ENCODE measurements around the gene TMEM42.
"Not testable (repeated sequence)": the region's sequence is repeated elsewhere in the genome, so short reads cannot be mapped to it uniquely, and the experiment has no call there.

TMEM42 gene

GRCh38 chr3:44861412-44862225, at the start of gene TMEM42:
Gene TMEM42 (plus strand): TSS chr3:44861912. CDS start chr3:44861925, 13 bp downstream.
- DNase-seq = peak; percentile 90

DNA sequence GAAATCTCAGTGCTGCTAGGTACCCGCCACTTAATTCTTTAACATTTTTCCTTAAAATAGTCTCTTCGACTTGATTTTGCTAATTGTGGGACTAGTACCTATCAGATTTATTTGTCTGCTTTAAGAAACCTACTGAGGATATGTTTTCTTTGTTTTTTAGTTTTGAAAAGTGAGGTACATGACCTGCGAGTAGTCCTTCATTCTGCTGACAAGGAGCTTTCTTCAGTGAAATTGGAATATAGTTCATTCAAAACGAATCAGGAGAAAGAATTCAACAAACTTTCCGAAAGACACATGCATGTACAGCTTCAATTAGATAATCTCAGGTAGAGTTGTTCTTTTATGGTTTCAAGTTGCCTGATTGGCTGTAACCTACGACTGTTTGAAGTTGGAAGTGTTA, 47.0 kb upstream of the TMEM42 start:
- DNase-seq = no peak

DNA sequence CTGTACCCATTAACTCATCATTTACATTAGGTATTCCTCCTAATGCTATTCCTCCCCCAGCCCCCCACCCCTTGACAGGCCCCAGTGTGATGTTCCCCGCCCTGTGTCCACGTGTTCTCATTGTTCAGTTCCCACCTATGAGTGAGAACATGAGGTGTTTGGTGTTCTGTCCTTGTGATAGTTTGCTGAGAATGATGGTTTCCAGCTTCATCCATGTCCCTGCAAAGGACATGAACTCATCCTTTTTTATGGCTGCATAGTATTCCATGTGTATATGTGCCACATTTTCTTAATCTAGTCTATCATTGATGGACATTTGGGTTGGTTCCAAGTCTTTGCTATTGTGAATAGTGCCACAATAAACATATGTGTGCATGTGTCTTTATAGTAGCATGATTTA, 45.4 kb upstream of the TMEM42 start:
- not testable (repeated sequence) for DNase-seq

GRCh38 chr3:44821206-44821605, 40.5 kb upstream of the TMEM42 start:
- DNase-seq = not testable (repeated sequence)

DNA sequence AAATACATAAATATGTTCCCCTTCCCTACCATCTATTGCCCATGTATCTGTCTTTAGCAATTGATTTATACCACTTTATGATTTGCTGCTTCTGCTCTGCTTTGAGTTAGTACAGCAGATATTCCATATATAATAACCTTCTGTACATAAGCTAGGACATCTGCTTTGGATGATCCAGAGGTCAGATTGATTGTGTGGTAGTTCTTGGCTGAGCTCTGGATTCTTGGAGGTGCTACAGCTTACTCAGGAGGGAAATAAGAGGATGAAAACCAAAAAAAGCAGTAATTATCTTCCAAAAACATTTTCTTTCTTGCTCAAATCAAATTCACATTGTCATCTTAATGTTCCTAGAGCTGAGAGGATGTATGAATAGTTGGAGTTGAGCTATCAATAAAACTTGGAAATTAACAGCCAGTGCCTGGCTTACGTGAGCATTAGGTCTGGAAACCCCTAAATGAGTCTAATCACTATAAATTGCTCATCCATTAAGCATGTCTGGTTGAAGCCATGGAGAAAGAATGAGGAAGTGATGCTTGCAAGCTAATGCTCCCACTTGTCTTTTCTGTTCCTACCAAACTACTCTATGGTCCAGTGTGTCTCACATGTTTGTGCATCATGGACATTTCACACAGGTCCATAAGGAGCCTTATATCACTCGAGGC, 36.3 kb upstream of the TMEM42 start:
- DNase-seq = no peak

GRCh38 chr3:44827196-44827595, 34.5 kb upstream of the TMEM42 start:
- DNase-seq = no peak

DNA sequence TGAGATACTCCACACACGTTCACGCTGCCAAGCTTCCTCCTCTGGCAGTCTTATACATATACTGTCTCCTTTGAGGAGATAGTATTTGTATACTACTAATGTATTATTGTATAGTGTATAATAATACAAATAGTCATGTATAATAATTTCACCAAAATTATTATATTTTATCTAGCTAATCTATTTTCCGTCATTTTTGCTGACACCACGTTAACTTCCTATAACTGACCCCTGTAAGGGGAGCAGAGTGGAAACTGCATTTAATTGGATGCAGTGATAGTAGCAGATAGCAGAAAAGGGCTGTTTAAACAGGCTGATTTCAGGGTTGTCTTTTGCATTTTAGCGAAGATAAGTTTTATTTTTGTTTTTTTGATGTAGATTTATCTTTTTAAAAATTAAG, 30.5 kb upstream of the TMEM42 start:
- no peak for DNase-seq

DNA sequence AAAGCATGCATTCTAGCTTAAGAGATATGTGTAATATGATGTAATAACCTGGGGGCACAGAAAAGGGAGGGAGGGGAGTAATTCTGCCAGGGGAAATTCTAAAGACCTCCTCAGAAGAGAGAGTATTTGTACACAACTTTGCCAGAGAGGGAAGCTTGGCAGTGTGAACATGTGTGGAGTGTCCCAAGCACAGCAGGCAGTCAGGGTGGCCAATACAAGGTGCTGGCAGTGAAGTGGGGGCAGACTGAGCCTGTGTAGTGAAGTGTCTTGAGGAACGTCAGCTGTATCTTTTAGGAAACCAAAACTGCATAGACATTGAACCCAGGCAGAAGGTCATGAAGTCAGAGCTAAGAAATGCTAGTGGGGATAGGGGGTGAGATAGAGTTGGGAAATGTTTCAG, 29.7 kb upstream of the TMEM42 start:
- no peak for DNase-seq

GRCh38 chr3:44832965-44833364, 28.7 kb upstream of the TMEM42 start:
- no peak for DNase-seq

- no peak for DNase-seq
These were observed 28.3 kb upstream of the TMEM42 start for GRCh38 chr3:44833394-44833793.

GRCh38 chr3:44835684-44836083, 26.0 kb upstream of the TMEM42 start:
- no peak for DNase-seq

DNA sequence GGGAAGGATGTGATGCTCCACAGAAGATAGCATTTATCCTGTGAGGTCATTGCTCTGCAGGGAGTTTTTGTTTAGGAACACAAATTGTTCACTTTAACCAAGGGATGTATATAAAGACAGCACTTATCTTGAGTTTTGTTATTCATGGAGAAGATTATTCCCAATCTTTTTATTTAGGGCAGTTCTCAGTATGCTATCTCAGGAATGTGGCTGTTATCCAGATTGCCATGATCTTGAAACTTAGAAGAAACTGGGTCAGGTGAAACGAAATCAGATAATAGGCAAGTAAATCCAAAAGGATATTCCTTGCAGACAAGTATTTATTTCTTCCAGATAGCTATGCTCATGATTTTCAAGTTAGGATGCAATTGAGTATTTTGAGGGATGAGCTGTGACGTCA, 19.3 kb upstream of the TMEM42 start:
- no peak for DNase-seq

GRCh38 chr3:44845528-44846520, 15.9 kb upstream of the TMEM42 start:
- no peak for DNase-seq

- no peak for DNase-seq
These were observed 13.1 kb upstream of the TMEM42 start for GRCh38 chr3:44848634-44849033.

GRCh38 chr3:44856663-44857062, 5.0 kb upstream of the TMEM42 start:
- DNase-seq = not testable (repeated sequence)

DNA sequence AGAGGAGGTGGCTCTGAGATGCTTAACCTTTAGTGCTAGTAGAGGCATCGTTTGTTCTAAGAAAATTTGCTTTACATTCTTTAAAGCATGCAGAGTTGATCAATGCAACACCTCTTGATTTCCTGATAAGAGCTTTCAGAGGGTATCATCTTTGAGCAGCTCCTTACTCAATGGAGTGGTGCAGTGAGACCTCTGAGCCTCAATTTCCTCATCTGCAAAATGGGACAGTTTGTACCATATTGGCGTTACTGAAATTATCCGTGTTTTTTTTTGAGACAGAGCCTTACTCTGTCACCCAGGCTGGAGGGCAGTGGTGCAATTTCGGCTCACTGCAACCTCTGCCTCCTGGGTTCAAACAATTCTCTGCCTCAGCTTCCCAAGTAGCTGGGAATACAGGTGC, 1.6 kb upstream of the TMEM42 start:
- DNase-seq = no peak

DNA sequence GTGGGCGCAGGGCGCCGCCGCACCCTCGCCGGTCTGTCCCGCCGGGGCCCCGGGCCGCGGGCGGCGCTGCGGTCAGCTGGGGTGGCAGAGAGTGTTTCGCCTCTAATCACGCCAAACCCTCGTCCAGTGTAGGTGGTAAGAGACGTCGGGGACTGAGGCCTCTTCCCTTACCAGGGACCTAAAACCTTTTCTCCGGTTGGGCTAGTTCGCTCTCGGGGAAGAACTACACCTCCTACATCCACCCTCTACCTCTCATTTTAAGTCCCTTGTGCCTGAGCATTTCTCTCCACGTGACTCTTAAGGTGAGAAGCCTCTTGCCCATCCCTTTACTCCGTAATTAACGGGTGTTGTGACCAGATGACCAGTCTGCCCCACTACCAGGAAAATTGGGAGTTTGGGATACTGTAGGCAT, 520 bp downstream of the TMEM42 start:
- DNase-seq = peak; percentile 14

DNA sequence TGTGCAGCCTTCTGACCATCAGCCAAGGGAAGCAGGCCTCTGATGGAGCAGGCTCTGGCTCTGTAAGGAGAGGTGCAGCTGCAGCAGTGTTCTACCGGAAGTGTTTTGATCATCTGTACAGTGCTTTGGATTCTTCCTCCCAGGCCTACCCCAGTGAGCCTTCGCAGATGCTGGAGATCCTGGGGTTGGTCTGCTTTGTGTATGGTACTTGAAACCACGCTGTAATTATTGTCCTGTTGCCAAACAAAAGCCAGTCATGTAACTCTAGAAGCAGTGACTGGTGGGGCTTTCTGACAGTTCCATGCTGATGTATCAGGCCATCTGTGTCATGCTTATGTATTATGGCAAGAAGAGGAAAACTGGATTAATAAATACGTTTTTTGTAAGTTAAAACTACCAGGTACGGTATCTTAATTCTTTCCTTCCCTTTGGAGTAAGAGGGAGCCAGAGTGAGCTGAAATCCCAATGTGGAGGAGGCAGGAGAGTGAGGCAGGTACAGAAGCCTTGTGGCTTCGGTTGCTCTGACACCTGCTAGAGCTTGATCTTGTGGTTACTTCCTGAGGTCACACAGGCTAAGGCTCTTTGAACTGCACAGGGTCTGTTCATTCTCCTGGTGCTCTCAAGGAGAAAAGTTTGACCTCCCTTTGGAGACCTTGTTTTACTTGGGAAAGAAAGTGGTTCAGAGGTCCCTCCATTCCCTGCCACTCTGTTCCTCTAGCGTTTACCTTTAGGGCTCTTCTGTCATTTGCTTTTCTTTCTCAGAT, 3.7 kb downstream of the TMEM42 start:
- DNase-seq = no peak

DNA sequence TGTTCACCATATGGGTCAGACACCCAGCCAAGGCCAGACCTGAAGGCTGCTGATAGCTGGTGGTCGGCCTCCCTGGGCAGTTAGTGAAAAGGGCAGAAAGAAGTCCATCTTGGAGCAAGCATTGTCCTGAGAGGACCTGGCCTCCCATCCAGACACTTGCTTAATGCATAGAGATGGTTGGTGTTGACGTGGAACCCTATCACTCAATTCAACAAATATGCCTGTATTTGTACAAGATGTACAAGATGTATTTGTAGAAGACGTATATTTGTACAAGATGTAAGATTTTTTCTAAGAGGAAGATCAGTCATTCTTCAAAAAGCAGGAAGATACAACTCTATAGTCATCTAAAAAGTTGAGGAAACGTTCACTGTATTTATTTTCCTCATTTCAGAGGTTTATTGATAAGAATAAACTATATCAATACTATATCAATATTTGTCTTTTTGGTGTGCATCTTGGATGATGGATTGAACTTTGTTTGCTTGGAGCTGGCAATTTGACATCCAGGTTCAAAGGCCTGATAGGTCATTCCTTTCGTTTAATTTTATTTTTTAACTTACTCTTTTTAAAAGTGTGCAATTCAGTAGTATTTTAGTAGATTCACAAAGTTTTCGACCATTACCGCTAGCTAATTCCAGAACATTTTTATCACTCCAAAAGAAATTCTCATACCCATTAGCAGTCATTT, 5.9 kb downstream of the TMEM42 start:
- no peak for DNase-seq

GRCh38 chr3:44870375-44871061, 8.8 kb downstream of the TMEM42 start:
- no peak for DNase-seq

GRCh38 chr3:44874308-44874707, 12.6 kb downstream of the TMEM42 start, which contains the start of gene TGM4:
Gene TGM4 (plus strand): TSS chr3:44874608. CDS start chr3:44874679, 71 bp downstream.
- no peak for DNase-seq
